Progenitor cell of endocrine pancreas (in vitro differentiated cells): ENCODE measurements around the gene NR5A1. TPM values are rescaled to one million over a fixed set of nuclear protein-coding genes. Genes with fewer than 3 reads are reported as not detected.

Experiments
- DNase-seq: peaks from one replicate; pipeline ENCODE4 v3.0.0; 2021; ENCODE audit warnings: low spot score; ENCODE audit not compliant: unreplicated experiment
- H3K27ac Mint-ChIP-seq: 2 replicates; pipeline ENCODE4 v1.8.0; 2021; ENCODE audit warnings: mild to moderate bottlenecking, moderate library complexity, mixed read lengths
- H3K27me3 Mint-ChIP-seq: 2 replicates; pipeline ENCODE4 v1.8.0; 2021; ENCODE audit warnings: mixed read lengths
- H3K36me3 Mint-ChIP-seq: 2 replicates; pipeline ENCODE4 v1.8.0; 2022; ENCODE audit warnings: mixed read lengths; ENCODE audit not compliant: insufficient read depth
- H3K4me1 Mint-ChIP-seq: 2 replicates; pipeline ENCODE4 v1.8.0; 2021; ENCODE audit warnings: low read depth, mixed read lengths
- H3K4me3 Mint-ChIP-seq: 2 replicates; pipeline ENCODE4 v1.8.0; 2021; ENCODE audit warnings: low read depth, mild to moderate bottlenecking, moderate library complexity, mixed read lengths
- H3K9me3 Mint-ChIP-seq: 2 replicates; pipeline ENCODE4 v1.8.0; 2021; ENCODE audit warnings: low read depth, mixed read lengths
- CTCF ChIP-seq: fragments of 200-600 bp; sonication (generic); IDR thresholded peaks from one replicate; pipeline ENCODE4 v1.5.0; 2021; ENCODE audit warnings: antibody characterized with exemption, mild to moderate bottlenecking; ENCODE audit not compliant: unreplicated experiment
- total RNA-seq: library from RNA; stranded (reverse); gene quantifications from 2 replicates; pipeline ENCODE4 v1.2.1, GENCODE V29; 2021

NR5A1 gene
- total RNA-seq, 1 donor from 2014 or later: 0.36 TPM

GRCh38 chr9:124469011-124469832, 38.0 kb downstream of the NR5A1 start:
- H3K4me3 Mint-ChIP-seq: no peak overlapping the region
- no peak for TF ChIP-seq CTCF
- no peaks in the 10 kb centered on the region for H3K36me3 Mint-ChIP-seq
- H3K9me3 Mint-ChIP-seq: no peaks in the 10 kb centered on the region
- peaks cover 18% of the 10 kb centered on the region for H3K27me3 Mint-ChIP-seq
- H3K27ac Mint-ChIP-seq: no peak overlapping the region
- H3K4me1 Mint-ChIP-seq: no peaks in the 10 kb centered on the region
- DNase-seq: no peak

- no peaks in the 10 kb centered on the region for H3K36me3 Mint-ChIP-seq
- H3K9me3 Mint-ChIP-seq: no peaks in the 10 kb centered on the region
- H3K27ac Mint-ChIP-seq: no peak overlapping the region
- no peak for DNase-seq
- peaks cover 19% of the 10 kb centered on the region for H3K27me3 Mint-ChIP-seq
- TF ChIP-seq CTCF: no peak
- H3K4me3 Mint-ChIP-seq: no peak overlapping the region
- no peaks in the 10 kb centered on the region for H3K4me1 Mint-ChIP-seq
Measured at GRCh38 chr9:124468061-124468740, 39.0 kb downstream of the NR5A1 start.

DNA sequence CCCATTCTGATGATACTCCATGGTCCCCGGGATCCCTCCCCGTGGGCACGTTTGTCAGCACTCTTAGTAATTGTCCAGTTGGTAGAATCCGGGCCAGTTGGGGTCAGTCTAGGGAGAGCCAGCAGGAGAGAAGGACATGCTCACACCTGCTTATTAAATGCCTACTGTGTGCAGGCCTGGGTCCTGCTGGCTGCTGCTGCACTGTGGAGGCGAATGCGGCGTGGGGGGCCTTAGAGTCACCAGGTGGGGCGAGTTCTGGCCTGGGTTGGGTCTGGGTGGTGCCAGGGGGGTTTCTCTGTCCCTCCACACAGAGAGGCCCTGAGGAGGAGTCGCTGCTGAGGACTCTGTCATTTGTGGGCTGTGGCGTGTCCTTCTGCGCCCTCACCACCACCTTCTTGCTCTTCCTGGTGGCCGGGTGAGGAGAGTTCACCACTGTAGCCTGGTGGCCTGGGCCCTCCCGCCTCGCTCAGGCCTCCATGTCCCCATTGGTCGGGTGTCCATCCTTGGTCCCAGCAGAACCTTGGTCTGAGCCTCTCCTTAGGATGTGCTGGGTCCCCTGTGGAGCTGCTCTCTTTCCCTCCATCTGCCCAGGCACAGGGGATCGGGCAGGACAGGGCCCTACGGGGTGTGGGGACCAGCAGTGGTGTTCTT, 39.7 kb downstream of the NR5A1 start:
- TF ChIP-seq CTCF: no peak
- Mint-ChIP-seq H3K9me3 (no peaks in the 10 kb centered on the region), H3K36me3 (no peaks in the 10 kb centered on the region), H3K27me3 (peaks cover 25% of the 10 kb centered on the region), H3K4me1 (no peaks in the 10 kb centered on the region), H3K27ac (no peak overlapping the region), H3K4me3 (no peak overlapping the region)
- DNase-seq: no peak

GRCh38 chr9:124465736-124466135, 41.5 kb downstream of the NR5A1 start:
- no peak for TF ChIP-seq CTCF
- peaks cover under 1% of the 10 kb centered on the region for H3K9me3 Mint-ChIP-seq
- H3K4me1 Mint-ChIP-seq: no peaks in the 10 kb centered on the region
- H3K4me3 Mint-ChIP-seq: no peak overlapping the region
- no peaks in the 10 kb centered on the region for H3K36me3 Mint-ChIP-seq
- H3K27ac Mint-ChIP-seq: no peak overlapping the region
- DNase-seq: no peak
- H3K27me3 Mint-ChIP-seq: peaks cover 21% of the 10 kb centered on the region

- no peak for DNase-seq
- Mint-ChIP-seq H3K36me3 (no peaks in the 10 kb centered on the region), H3K27ac (no peak overlapping the region), H3K27me3 (peaks cover 22% of the 10 kb centered on the region), H3K4me3 (no peak overlapping the region), H3K4me1 (no peaks in the 10 kb centered on the region), H3K9me3 (peaks cover 5% of the 10 kb centered on the region)
- no peak for TF ChIP-seq CTCF
Measured at GRCh38 chr9:124462739-124463138, 44.5 kb downstream of the NR5A1 start.
